Measurements from ENCODE around the gene CDK9.
A peak's percentile ranks its signal among the peaks of the same experiment; 100 is the strongest.
"Not testable (repeated sequence)": the region's sequence is repeated elsewhere in the genome, so short reads cannot be mapped to it uniquely, and the experiment has no call there.

The CDK9 gene

DNA sequence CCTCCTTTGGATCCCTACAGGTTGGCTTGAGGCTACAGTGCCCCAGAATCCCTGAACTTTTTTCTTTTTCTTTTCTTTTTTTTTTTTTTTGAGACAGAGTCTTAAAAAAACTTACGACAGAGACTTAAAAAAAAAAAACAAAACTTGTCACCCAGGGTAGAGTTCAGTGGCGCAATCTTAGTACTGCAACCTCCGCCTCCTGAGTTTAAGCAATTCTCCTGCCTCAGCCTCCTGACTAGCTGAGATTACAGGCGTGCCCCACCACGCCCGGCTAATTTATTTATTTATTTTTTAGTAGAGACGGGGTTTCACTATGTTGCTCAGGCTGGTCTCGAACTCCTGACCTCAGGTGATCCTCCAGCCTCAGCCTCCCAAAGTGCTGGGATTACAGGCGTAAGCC is 4.9 kb upstream of the CDK9 start:
- not testable (repeated sequence) for DNase-seq

DNA sequence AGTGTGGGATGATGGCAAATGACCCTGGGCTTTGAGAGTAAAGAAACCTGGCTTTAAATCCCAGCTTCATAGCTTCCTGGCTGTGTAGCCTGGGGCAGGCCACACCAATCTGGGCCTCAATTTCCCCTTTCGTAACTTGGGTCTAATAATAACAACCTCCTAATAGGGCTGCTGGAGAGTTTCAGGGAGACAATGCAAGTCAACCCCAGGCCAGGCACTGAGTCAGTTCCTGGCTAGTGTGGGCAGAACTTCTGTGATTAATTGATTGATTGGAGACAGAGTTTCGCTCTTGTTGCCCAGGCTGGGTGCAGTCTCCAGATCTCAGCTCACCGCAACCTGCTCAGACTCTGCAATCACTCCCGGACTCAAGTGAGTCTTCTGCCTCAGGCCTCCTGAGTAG is 4.0 kb upstream of the CDK9 start:
- no peak for DNase-seq

DNA sequence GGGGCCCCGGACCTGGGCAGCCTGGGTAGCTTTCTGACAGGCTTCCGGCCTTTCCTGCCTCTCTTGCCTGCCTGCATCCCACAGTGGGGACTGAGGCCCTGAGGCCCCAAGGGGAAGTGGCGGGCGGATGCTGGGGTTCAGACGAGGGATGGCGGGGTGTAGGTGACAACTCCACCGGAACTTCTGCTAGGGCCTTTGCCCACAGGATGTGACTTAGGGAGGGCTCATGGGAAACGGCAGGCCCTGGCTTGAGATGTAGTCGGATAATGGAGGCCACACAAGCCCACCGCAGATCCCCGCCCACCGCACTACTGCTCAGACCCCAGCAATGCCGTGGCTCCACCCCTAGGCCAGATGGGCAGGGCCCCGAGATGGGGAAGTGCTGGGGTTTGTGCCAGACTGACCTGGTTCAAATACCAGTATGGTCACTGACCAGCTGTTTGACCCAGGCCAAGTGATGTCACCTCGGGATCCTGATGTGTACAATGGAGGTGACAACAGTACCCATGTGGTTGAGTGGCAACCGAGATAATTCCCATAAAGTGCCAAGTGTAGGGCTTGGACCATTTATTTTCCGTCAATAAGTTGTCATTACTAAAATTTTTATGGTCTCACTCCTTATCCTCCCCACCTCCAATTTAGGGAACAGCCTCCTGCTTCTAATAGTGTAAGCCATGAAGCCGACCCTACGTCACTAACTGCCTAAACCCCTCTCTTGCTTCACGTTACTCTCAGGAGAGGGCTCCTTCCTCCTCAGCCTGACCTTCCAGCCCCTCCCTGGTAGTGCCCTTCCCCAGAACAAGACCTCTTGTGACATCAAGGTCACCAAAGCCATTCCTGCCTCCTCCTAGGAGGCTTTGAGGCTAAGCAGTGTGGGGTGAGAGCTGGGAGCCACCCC is 2.5 kb upstream of the CDK9 start:
- peak in 2 of 4 experiments; percentile 39 to 54 for DNase-seq

DNA sequence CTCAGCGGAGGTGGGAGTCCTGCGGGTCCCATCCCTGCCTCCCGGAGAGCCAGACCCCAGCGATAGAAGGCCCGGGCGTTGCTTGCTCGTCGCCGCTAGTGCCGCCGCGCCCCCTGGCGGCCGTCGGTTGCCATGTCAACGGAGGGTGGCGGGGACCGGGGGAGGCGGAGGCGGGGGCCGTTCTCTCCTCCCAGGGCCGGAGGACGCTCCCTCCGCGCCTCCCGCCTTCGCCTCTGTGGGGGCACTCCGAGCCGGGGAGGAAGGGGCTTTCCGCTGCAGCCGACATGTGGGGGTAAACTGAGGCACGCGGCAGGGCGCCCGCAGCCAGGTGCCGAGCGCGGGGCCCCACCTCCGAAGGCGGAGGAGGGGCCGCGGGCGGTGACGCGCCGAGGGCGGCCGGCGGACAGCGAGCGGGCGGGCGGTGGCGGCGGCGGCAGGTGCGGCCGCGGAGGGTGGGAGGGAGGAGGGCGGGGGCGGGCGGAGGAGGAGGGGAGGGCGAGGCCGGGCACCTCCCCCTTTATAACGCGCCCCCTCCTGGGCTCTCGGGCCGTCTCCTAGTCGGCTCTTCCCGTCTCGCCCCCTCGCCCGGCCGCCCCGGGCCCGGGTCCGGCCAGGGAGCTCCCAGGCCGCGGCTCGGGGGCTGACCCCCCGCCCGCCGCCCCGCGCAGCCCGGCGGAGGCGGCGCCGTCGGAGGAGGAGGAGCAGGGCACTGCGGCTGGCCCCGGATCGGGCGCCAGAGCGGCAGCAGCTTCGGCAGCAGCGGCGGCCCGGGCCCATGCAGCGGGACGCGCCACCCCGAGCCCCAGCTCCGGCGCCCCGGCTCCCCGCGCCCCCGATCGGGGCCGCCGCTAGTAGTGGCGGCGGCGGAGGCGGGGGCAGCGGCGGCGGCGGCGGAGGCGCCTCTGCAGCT is 556 bp upstream of the CDK9 start:
- peak; percentile 67 to 89 (median 80) for DNase-seq

DNA sequence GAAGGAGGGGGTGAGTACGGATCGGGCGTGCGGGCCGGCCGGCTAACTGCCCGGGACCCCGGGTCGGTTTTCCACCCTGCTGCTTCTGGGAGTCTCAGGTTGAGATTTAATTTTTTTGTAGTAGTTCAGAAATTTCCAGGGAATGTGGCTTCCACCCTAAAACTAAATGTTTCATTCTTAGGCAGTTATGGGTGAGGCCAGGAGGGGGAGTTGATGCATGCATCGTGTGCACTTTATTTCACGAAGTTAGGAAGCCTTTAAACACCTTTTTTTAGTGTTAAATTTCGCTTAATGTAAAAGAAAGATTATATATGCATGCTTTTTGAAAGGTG is 905 bp downstream of the CDK9 start:
- DNase-seq, result no peak

DNA sequence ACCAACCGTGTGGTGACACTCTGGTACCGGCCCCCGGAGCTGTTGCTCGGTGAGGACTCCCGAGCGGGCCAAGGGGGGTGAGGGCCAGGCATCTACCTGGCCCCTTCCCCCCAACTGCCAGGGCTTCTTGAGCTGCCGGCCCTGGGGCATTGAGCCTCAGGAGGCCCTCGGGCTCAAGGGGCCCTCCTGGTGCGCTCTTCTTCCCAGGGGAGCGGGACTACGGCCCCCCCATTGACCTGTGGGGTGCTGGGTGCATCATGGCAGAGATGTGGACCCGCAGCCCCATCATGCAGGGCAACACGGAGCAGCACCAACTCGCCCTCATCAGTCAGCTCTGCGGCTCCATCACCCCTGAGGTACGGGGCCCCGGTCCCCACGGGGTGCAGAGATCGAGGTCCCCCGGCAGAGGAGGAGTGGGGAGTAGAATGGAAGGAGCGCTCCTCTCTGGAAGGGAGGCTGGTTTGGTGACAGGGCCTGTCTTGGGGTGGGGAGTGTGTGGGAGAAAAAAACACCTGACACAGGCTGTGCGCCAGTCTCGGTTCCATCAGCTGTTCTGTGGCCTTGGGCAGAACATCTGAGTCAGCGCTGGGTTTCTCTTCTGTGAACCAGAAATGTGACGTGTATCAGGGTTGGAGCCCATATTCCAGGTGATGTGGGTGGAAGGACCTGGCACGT is 2.6 kb downstream of the CDK9 start:
- DNase-seq, result no peak

DNA sequence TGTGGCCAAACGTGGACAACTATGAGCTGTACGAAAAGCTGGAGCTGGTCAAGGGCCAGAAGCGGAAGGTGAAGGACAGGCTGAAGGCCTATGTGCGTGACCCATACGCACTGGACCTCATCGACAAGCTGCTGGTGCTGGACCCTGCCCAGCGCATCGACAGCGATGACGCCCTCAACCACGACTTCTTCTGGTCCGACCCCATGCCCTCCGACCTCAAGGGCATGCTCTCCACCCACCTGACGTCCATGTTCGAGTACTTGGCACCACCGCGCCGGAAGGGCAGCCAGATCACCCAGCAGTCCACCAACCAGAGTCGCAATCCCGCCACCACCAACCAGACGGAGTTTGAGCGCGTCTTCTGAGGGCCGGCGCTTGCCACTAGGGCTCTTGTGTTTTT is 3.3 kb downstream of the CDK9 start:
- DNase-seq, result no peak

DNA sequence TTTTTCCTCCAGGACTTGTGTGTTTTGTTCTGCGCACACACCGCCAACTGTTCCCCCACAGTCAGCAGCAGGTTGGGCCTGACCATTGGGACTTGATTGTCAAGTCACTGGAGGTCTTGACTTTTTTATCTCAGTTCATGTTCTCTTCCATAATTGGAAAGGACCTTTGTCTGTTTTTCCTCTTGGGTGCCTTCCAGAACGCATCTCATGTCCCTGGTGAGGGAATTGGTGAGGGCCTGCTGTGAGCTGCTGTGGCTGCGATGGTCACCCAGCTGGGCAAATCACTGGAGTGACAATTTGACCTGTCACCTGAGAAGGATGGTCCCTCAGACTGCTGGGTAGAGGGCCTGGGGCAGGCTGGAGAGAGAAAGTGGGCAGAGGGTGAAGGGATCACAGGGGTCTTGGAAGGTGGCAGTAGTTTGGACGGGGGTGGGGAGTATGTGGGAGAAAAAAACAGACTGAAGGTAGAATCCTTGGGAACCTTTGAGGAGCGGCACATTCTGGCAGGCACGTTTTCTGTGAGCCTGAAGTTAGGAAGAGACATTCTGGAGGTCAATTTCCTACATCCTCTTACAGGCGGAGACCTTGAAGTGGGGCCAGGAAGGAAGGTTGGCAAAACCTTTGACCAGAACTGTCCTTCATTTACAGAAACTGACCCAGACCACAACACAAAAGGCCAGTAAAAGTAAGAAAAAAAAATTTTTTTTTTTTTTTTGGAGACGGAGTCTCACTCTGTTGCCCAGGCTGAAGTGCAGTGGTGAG is 4.4 kb downstream of the CDK9 start:
- no peak for DNase-seq

DNA sequence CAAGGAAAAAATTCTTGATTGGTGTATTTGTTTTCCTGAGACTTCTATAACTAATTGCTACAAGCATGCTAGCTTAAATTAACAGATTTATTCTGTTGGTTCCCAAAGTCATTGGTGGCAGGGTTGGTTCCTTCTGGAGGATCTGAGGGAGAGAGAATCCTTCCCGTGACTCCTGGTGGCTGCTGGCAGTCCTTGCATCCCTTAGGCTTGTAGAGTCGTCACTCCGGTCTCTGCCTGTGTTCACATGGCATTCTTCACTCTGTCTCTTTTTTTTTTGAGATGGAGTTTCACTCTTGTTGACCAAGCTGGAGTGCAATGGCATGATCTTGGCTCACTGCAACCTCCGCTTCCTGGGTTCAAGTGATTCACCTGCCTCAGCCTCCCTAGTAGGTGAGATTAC is 5.3 kb downstream of the CDK9 start:
- no peak for DNase-seq

DNA sequence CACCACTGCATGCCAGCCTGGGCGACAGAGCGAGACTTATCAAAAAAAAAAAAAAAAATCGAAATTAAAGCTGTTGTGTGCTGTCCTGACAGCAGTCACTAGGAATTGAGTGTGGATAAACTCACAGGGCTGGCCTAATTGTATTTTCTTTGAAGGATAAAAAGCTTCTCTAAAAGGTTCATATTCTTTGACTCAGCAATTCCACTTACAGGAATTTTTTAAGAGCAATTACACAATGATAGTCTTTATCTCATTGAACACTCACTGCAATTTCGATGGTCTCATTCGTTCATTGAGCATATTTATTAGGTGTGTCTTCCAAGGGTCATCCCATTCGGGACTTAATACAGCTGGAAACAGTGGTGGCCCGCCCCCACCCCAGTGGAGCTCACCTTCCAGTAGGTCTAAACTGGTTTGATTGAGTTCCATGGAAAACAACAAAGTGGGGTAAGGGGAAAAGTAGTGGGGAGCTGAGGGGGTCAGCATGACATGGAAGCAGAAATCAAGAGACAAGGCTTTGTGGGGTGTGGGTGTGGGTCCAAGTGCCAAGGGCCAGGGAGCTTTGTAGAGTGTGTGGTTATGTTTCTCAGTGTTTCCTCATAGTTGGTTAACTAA is 6.7 kb downstream of the CDK9 start:
- no peak for DNase-seq

DNA sequence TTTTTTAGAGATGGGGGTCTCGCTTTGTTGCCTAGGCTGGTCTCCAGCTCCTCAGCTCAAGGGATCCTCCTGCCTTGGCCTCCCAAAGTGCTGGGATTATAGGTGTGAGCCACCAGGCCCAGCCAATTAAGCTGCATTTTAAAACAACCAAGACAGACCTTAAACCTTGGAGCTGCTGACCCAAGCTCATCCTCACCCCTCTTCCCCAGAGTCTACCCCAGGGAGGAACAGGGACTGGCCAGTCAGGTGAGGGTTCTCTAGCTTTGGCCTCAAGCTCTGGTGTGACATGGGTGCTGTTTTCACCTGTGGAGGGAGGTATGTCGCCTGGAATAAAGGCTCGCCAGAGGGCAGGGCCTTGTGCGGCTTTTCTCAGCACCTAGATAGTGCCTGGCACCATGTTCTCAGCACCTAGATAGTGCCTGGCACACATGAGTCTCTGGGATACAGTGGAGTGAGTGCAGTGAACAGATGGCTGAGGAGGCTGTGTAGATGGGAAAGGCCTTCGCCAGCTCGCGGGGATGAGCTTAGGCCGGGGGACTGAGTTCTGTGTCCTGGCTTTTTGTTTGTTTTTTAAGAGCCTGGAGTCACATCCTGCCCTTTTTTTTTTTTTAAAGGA is 7.4 kb downstream of the CDK9 start:
- DNase-seq, result no peak

DNA sequence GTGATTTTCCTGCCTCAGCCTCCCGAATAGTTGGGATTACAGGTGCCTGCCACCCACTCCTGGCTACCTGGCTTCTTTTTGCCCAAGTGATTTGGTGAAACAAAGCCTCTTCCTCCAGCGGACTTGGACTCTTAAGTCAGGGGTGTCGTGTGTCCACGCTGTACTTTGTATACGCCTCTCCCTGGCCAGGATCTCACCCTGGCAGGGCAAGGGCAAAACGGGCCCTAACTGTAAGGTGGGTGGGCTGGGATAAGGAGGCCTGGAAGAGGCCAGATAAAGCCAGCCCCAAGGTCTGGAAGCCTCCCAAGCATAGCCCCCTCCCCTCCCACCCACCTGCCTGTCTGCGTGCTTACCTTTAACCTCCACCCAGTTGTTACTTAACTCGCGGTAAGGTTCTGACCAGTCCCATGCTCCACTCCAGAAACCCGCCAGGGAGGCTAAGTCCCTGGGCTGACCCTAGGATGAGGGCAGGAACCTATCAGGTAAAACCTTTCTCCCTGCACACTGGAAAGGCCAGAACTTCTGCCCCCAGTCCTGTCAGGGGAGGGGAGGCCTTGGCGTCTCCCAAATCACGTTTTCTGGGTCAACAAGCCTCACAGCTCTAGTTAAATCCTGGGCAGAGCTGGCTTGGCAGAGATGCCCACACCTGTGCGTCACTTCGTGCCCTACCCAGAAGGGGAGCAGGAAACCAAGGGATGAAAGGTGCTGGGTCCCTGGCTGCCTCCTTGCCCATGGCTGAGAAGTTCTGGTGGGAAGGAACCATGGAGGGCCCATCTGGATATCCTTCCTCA is 8.4 kb downstream of the CDK9 start:
- no peak for DNase-seq

DNA sequence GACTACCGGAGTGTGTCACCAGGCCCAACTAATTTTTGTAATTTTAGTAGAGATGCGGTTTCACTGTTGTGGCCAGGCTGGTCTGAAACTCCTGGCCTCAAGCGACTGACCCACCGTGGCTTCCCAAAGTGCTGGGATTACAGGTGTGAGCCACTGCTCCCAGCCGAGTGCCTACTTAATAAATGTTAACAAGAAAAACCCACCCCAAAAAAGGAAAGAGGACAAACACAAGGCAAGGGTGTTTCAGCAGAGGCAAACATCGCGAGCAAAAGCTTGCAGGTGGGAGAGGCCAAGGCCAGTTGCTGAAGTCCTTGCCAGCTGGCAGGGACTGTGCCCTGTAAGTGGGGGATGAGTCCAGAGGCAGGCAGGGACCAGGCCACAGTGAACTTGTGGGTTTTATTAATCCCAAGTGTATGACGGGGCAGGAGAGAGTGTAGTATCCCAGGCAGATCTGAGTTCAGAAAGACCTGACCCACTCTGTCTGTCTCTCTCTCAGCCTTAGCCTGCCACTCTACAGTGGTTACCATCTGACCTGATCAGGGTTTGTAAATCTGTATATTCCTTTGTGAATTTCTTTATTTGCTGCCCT is 10.5 kb downstream of the CDK9 start:
- DNase-seq, result no peak

DNA sequence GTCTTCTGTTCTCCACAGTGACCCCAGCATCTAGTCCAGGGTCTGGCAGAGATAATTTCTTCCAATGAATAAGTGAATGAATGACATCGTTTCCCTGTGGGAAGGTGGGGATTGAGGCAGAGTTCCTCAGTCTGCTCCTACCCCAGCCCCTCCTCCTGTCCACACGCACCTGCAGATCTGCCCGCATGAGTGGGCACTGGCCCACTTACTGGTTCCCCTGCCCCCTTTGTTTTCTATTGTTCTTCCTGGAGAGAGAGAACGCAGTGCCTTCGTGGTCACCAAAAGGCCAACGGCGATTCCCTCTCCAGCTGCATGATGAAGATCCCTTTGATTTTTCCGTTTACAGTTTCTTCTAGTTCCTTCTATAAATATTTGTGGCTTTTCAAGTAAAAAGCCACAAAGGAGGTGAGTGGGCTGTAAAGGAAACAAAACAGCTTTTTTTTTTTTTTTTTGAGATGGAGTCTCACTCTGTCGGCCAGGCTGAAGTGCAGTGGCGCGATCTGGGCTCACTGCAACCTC is 11.1 kb downstream of the CDK9 start:
- no peak for DNase-seq

DNA sequence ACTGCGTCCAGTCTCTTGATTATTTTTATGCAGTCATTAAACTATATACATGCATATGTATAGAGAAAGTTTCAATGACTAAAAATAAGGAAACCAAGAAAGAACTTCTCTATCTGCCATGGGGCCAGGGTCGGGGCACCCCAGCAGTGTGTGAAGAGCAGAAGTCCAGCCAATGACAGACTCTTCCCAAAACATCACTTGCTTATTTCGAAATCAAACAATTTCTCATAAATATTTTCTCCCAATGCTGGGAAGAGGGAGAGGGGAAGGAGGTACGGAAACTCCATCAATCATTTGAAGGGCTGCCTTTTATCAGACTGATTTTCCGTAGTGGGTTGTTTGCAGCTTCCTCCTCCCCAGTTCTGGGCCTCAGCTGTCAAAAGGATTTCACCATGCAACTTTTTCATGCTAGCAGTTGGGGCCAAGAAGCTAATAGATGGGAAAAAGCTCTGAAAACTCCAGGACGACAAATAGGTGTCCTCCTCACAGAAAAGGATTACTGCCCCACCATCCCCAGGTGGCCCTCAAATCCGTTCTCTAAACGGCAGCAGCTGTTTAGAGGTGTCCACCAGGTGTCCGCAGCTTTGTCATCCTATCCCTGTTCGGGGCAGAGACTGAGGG is 16.2 kb downstream of the CDK9 start:
- no peak for DNase-seq

DNA sequence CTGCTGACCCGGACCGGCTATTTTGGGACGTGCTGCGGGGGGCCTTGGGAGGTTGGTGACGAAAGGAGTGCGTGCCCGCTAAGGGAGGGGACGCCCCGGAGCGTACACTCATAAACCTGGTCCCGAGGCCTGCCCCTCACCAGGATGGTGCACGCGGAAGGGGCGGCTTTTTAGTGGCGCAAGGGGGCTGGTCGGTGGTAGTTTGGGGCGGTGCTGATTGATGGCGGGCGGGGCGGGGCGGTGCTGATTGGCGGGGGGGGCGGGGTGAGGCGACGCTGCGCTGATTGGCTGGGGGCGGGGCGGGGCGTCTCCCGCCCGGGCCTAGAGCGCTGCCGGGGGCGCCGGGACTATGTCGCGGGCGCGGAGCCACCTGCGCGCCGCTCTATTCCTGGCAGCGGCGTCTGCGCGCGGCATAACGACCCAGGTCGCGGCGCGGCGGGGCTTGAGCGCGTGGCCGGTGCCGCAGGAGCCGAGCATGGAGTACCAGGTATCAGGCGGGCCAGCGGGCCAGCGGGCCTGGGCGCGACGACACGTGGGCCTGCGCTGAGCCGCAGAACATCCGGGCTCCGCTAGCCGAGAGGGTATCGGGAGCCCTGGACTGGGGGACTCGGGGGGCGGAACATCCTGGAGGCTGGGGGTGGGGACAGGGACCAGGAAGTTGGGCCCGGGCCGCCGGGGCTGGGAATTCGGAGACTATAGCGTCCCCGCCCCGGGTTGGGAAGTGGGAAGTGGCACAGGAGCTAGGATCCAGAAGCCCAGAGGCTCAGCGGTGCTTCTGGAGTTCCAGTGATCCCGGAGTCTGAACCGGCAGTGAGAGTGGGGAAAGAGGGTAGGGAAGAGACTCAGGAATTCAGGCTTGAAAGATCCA is 17.0 kb downstream of the CDK9 start, which contains the start of gene FPGS:
Gene FPGS (plus strand): TSS at position 307 of the 868 bp plus-strand sequence. CDS start 43 bp downstream, at position 350.
- DNase-seq, result peak; percentile 65 to 84 (median 73)

DNA sequence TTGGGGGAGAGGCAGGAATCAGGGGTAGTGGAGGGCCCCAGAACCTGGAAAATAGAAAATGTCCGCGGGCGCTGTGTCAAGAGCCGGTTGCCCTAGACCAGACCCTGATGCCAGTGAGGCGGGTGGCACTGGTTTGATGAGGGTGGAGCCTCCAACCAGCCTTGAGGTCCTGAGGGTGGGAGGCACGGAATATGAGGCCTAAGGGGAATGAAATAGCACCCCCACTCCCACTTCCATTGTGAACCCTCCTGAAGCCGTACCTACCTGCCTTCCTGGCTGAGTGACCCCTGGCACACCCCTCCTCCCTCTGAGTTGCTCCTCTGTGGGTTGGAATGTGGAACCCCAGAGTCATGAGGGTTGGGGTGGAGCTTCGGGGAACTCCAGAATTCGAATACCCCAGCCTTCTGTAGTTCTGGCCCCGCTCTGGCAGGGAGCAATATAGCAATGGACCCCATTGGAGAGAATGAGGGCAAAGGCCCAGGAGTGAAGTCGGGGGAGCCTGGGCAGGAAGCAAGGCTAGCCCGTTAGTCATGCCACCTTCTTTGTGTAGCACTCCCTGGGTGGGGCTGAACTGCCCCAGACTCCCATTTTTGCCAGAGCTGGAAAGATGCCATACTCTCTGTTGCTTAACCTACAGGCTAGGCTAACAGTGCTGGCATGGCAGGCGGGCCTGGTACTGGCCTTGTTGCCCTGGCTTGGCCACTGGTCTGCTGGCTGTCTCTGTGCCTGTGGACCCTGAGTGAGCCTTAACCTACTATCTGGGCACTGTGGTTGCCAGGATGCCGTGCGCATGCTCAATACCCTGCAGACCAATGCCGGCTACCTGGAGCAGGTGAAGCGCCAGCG is 17.9 kb downstream of the CDK9 start:
- DNase-seq, result no peak

DNA sequence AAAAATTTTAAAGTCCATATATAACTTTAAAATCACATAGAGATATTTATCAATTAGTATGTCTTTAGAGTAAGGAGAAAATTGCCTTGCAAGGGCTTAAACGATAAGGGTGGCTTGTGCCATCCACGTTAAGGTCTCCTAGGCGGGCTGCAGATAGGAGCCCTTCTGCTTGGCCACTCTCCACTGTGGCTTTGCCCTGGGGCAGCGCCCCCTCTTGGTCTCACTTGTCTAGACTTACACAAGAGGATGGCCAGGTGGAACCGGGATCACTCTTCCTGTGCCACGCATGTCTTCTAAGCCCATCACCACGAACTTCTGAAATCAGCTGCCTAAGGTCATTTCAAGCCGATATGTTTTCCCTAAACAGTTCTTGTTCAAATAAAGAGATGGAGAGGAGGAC is 19.8 kb downstream of the CDK9 start:
- DNase-seq, result peak in 1 of 4 experiments; percentile 16

Measured in activated naive CD4-positive, alpha-beta T cell (primary cell).